VCaP (cell line): Measurements from ENCODE around the gene PSMB7.

Source experiments
- H3K27ac ChIP-seq: fragments of 450-650 bp; 2 replicates; pipeline ENCODE4 v1.5.1; 2017
- CTCF ChIP-seq: fragments of 450-650 bp; conservative IDR thresholded peaks from 2 replicates; pipeline ENCODE4 v1.5.1; 2017; ENCODE audit warnings: mild to moderate bottlenecking, moderate library complexity

Gene PSMB7

DNA sequence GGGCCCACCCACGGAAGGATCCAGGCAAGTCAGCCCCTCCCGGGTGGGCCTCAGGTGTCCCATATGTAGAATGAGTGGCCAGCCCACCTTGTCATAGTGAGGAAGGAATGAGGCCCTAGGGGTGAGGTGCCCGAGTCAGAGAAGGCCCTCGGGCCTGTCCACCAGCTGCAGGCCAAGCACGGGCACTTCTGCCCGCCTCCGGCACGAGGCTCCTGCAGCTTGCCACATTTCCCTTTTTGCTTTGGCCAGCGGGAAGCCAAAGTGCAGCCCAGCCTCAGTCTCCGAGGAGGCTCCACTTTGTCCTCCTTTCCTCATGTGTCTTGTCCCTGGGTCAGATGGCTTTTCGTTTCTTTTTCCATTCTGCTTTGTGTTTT is 72.9 kb downstream of the PSMB7 start:
- H3K27ac ChIP-seq = no peak overlapping the region
- no peak for TF ChIP-seq CTCF

DNA sequence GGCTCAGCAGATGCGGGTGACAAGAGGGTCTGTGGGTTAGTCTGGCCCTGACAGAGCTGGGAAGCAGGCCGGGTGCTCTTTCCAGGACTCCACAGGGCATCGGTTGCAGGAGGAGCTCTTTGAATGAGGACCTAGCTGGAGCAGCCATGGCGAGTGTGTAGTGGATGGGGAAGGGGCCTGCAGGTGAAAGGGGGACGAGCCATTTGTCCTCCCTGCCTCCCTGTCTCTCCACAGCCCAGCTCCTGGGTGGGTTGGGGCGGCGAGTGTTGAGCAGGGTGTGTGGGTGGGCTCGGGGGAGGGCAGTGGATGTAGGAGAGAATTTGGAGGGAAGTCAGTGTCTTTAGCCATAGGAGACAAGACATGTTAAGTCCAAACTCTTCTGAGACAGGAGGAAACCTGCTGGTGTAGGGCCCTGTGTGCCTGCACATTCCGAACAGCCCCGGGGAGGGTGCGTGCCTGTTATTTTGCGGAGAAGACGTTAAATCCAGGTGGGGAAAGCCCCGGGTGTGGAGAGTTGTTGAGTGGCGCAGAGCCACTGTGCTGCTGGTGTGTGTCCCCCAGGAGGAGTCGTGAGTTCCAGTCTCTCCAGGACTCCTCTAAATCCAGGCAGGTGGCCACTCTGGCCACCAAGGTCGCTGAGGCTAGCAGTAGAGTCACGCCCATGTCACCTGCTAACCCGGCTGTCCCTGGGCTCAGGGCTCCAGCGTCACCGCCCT is 73.6 kb downstream of the PSMB7 start:
- no peak overlapping the region for H3K27ac ChIP-seq

GRCh38 chr9:124340219-124341069 is 74.8 kb downstream of the PSMB7 start:
- no peak overlapping the region for H3K27ac ChIP-seq
- TF ChIP-seq CTCF = no peak

More for the DNA sequence above, 73.6 kb downstream of the PSMB7 start:
- TF ChIP-seq CTCF = no peak

GRCh38 chr9:124339603-124340146 is 75.6 kb downstream of the PSMB7 start:
- no peak overlapping the region for H3K27ac ChIP-seq
- no peak for TF ChIP-seq CTCF

- TF ChIP-seq CTCF = no peak
- H3K27ac ChIP-seq = no peak overlapping the region
Observed at GRCh38 chr9:124337562-124337961, 77.7 kb downstream of the PSMB7 start.

DNA sequence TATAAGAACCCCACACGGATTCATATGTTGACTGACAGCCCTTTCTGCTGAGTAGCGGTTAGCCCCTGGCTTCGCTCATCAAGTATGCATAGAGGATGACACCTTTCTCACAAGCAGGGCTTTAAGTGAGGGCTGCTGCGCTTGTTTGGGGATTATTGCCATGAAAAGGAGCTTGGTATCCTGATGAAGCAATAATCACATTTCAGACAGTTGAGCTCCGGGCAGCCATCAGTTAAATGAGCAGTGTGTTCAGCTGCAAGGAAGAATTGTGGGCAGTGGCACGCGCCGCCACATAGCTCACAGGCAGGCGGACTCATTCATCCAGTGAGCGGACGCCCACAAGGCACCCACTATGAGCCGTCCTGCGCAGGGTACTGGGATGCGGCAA is 79.9 kb downstream of the PSMB7 start:
- no peak overlapping the region for H3K27ac ChIP-seq
- TF ChIP-seq CTCF = no peak

DNA sequence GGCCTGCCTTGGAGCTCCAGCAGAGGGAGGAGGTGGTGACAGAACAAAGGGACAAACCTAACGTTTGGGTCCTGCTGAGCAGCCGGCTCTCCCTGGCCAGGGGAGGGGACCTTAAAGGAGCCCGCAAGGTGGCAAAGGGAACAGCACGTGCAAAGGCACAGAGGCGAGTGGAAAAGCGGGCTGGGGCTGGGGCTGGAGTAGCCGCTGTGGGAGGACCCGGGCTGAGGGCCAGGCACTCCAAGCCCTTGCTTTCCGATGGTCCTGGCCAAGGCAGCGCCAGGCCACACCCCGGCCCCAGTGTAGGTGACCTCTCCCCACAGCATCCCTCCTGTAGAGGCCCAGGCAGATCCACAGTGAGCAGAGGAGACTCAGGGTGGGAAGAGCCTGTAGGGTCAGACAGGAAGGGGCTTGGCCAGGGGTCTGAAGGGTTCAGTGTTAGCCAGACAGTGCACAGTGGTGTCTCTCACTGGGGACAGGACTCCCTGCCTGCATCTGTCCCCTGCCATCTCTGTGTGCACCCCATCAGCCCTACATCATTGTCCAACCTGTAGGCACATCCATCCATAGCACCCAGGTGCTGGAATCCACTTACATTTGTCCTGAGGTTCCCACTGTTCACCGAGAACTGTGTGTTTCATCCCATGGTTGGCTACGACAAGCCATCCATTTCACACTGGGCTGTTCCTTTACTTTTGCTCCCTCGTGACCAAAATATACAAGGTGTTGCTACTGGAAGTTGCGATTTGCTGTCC is 80.5 kb downstream of the PSMB7 start:
- no peak for TF ChIP-seq CTCF
- H3K27ac ChIP-seq = no peak overlapping the region
